MM.1S (cell line): ENCODE data around the gene GPR75.

ENCODE experiments used
- DNase-seq: peaks from one replicate; pipeline ENCODE4 v3.0.0-alpha.2; 2015
- H2AFZ ChIP-seq: fragments of 300-600 bp; sonication (generic); 2 replicates; pipeline ENCODE4 v1.6.0; 2016; ENCODE audit warnings: antibody characterized with exemption, low read length
- H3F3A ChIP-seq: fragments of 300-600 bp; sonication (generic); 2 replicates; pipeline ENCODE4 v1.6.1; 2016; ENCODE audit warnings: mild to moderate bottlenecking, antibody characterized with exemption, low read length, moderate library complexity, mixed read lengths; ENCODE audit not compliant: insufficient read depth
- H3K27ac ChIP-seq: fragments of 300-600 bp; sonication (generic); 2 replicates; pipeline ENCODE4 v1.5.1; 2016; ENCODE audit warnings: mild to moderate bottlenecking, low read length
- H3K27me3 ChIP-seq: fragments of 300-600 bp; sonication (generic); replicated peaks from 2 replicates; pipeline ENCODE4 v1.6.0; 2016; ENCODE audit warnings: low read length; ENCODE audit not compliant: insufficient read depth
- H3K36me3 ChIP-seq: fragments of 300-600 bp; sonication (generic); replicated peaks from 2 replicates; pipeline ENCODE4 v1.6.1; 2016; ENCODE audit warnings: mild to moderate bottlenecking, low read length, mixed read lengths; ENCODE audit not compliant: insufficient read depth
- H3K4me1 ChIP-seq: fragments of 300-600 bp; sonication (generic); 2 replicates; pipeline ENCODE4 v1.6.1; 2016; ENCODE audit warnings: low read length, mixed read lengths
- H3K4me2 ChIP-seq: fragments of 300-600 bp; sonication (generic); 2 replicates; pipeline ENCODE4 v1.6.0; 2016; ENCODE audit warnings: low read depth, low read length
- H3K4me3 ChIP-seq: fragments of 300-600 bp; sonication (generic); 2 replicates; pipeline ENCODE4 v1.5.1; 2016; ENCODE audit warnings: low read length, mixed read lengths
- H3K79me2 ChIP-seq: fragments of 300-600 bp; sonication (generic); 2 replicates; pipeline ENCODE4 v1.6.1; 2016; ENCODE audit warnings: mixed run types, low read length, mixed read lengths
- H3K9ac ChIP-seq: fragments of 300-600 bp; sonication (generic); 2 replicates; pipeline ENCODE4 v1.6.1; 2016; ENCODE audit warnings: low read length, mixed read lengths
- H3K9me2 ChIP-seq: fragments of 300-600 bp; sonication (generic); replicated peaks from 2 replicates; pipeline ENCODE4 v1.6.1; 2016; ENCODE audit warnings: mild to moderate bottlenecking, low read length, mixed read lengths; ENCODE audit not compliant: insufficient read depth
- H3K9me3 ChIP-seq: fragments of 300-600 bp; sonication (generic); replicated peaks from 2 replicates; pipeline ENCODE4 v1.6.1; 2016; ENCODE audit warnings: mild to moderate bottlenecking, low read length, mixed read lengths; ENCODE audit not compliant: insufficient read depth
- H4K20me1 ChIP-seq: fragments of 300-600 bp; sonication (generic); 2 replicates; pipeline ENCODE4 v1.6.1; 2016; ENCODE audit warnings: mild to moderate bottlenecking, low read length, moderate library complexity, mixed read lengths; ENCODE audit not compliant: insufficient read depth
- EZH2 ChIP-seq: fragments of 300-600 bp; sonication (generic); optimal IDR thresholded peaks from 2 replicates; pipeline ENCODE3; 2017; ENCODE audit warnings: low read depth, mild to moderate bottlenecking, antibody characterized with exemption, low read length, mixed read lengths
- EZH2phosphoT487 ChIP-seq: fragments of 300-600 bp; sonication (generic); IDR thresholded peaks from 2 replicates; pipeline ENCODE4 v1.6.1; 2018; ENCODE audit warnings: antibody characterized with exemption, low read length
- TF ChIP-seq, protein P1 (sequence below): fragments of 300-600 bp; sonication (generic); IDR thresholded peaks from 2 replicates; pipeline ENCODE4 v1.5.1; 2016; ENCODE audit warnings: antibody characterized with exemption, low read length, mixed read lengths

GPR75 gene

DNA sequence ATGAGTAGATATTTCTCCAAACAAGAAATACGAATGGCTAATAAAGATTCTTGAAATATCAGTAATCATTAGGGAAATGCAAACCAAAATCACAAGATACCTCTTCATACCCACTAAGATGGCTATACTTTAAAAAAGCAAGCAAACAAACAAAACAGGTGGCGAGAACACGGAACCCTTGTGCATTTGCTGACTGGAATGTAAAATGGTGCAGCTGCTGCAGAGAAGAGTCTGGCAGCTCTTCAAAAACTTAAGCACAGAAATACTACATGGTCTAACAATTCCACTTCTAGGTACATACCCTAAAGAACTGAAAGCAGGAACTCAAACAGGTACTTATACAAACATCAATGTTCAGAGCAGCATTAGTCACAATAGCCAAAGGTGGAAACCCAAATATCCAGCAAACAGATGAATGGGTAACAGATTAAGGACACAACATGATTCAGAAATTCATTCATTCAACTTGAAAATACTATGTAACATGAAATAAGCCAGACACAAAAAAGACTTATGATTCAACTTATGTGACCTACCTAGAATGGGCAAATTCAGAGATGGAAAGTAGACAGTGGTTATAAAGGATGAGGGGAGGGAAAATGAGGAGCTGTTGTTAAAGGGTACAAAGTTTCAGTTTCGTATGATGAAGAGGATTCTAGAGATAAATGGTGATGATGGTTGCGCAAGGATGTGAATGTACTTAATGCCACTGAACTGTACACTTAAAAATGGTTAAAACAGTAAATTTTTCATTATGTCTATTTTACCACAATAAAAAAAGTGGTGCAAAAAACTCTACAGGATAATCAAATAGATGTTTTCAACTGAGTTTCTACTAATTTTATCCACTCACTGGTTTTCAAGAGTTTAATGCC lies 26.9 kb upstream of the GPR75 start:
- Histone ChIP-seq H3K4me2 (no peak overlapping the region), H4K20me1 (no peaks in the 10 kb centered on the region), H3K79me2 (no peaks in the 10 kb centered on the region), H3K4me3 (no peak overlapping the region), H3F3A (no peaks in the 10 kb centered on the region), H3K27ac (no peak overlapping the region), H3K9ac (no peak overlapping the region), H3K9me2 (no peaks in the 10 kb centered on the region), H3K36me3 (peaks cover 4% of the 10 kb centered on the region), H3K27me3 (no peaks in the 10 kb centered on the region), H3K9me3 (no peaks in the 10 kb centered on the region), H2AFZ (no peak overlapping the region), H3K4me1 (no peaks in the 10 kb centered on the region)
- no peak for DNase-seq
- TF ChIP-seq, protein P1, sequence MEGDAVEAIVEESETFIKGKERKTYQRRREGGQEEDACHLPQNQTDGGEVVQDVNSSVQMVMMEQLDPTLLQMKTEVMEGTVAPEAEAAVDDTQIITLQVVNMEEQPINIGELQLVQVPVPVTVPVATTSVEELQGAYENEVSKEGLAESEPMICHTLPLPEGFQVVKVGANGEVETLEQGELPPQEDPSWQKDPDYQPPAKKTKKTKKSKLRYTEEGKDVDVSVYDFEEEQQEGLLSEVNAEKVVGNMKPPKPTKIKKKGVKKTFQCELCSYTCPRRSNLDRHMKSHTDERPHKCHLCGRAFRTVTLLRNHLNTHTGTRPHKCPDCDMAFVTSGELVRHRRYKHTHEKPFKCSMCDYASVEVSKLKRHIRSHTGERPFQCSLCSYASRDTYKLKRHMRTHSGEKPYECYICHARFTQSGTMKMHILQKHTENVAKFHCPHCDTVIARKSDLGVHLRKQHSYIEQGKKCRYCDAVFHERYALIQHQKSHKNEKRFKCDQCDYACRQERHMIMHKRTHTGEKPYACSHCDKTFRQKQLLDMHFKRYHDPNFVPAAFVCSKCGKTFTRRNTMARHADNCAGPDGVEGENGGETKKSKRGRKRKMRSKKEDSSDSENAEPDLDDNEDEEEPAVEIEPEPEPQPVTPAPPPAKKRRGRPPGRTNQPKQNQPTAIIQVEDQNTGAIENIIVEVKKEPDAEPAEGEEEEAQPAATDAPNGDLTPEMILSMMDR, result no peak
- TF ChIP-seq EZH2phosphoT487 (no peak), EZH2 (no peak)

DNA sequence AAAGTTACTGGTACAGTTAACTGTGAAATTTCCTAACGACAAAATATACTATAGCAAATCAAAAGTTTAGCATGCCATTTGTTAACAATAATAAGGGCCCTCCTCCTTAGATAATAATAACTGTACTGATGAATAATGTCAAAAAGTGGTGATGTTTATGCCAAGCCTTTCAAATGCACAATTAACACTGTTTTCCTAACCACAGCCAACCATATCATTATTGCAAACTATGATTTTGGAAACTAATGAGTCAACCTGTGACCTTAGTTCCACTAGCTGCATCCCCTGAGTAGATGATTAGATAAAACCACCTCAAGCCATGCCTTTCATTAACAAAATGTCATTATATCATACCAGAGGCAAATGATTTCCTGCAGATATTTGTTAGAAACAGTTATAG lies 25.1 kb upstream of the GPR75 start:
- H3K4me3 ChIP-seq, result no peak overlapping the region
- H3K79me2 ChIP-seq, result no peaks in the 10 kb centered on the region
- no peak overlapping the region for H3K9ac ChIP-seq
- no peaks in the 10 kb centered on the region for H3K9me3 ChIP-seq
- no peak overlapping the region for H2AFZ ChIP-seq
- peaks cover 8% of the 10 kb centered on the region for H3K36me3 ChIP-seq
- no peaks in the 10 kb centered on the region for H3K27me3 ChIP-seq
- H3F3A ChIP-seq, result no peaks in the 10 kb centered on the region
- H4K20me1 ChIP-seq, result no peaks in the 10 kb centered on the region
- H3K4me1 ChIP-seq, result no peaks in the 10 kb centered on the region
- no peak overlapping the region for H3K4me2 ChIP-seq
- DNase-seq, result no peak
- H3K9me2 ChIP-seq, result no peaks in the 10 kb centered on the region
- H3K27ac ChIP-seq, result no peak overlapping the region
- TF ChIP-seq EZH2 (no peak), EZH2phosphoT487 (no peak)
- TF ChIP-seq, protein P1, result no peak

DNA sequence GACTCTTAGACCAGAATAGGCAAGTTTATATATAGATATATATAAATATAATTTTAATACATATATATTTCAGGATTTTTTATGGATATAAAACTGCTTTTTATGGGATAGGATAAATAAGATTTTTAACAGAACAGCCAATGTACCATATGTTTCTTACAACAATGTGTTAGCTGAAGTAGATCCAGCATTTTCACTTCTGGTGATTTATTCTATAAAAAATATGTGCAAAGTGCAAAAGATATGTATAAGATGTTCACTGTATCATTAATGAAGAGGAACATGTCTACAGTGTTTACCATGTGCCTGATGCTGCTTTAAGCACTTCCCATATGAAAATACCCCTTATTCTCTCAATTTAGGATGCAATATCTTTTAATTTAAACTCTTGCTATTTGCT lies 22.2 kb upstream of the GPR75 start:
- Histone ChIP-seq H3K27ac (no peak overlapping the region), H3K36me3 (peaks cover 13% of the 10 kb centered on the region), H3K4me1 (no peaks in the 10 kb centered on the region), H3K79me2 (no peaks in the 10 kb centered on the region), H3K27me3 (no peaks in the 10 kb centered on the region), H2AFZ (no peak overlapping the region), H3K4me2 (no peak overlapping the region), H3F3A (no peaks in the 10 kb centered on the region), H3K9ac (no peak overlapping the region), H3K9me2 (no peaks in the 10 kb centered on the region), H3K4me3 (no peak overlapping the region), H3K9me3 (no peaks in the 10 kb centered on the region), H4K20me1 (no peaks in the 10 kb centered on the region)
- no peak for DNase-seq
- TF ChIP-seq EZH2phosphoT487 (no peak), EZH2 (no peak)
- TF ChIP-seq, protein P1, result no peak
